SK-N-SH (cell line): ENCODE results near the gene ABCA3. TPM values are rescaled to one million over a fixed set of nuclear protein-coding genes. Genes with fewer than 3 reads are reported as not detected.

Source experiments
- CTCF ChIA-PET: fragments of 300-600, 350-600 bp; formaldehyde crosslinking; extraction: SDS; loops from one replicate; lab custom pipeline; 2021; lab: Yijun Ruan, JAX
- POLR2A ChIA-PET: fragments of 350-600 bp; sonication (Branson Sonifier 250); formaldehyde crosslinking; extraction: SDS; loops from one replicate; lab custom pipeline; 2020; ENCODE audit warnings: antibody characterized with exemption, inconsistent platforms; lab: Yijun Ruan, JAX
- DNase-seq: peaks from one replicate; pipeline ENCODE4 v3.0.0; 2012
- H2AFZ ChIP-seq: fragments of 200-600 bp; sonication (generic); 2 replicates; pipeline ENCODE4 v1.8.1; 2016; ENCODE audit warnings: antibody characterized with exemption, mild to moderate bottlenecking, low read depth
- H3F3A ChIP-seq: fragments of 200-600 bp; sonication (generic); replicated peaks from 2 replicates; pipeline ENCODE3; 2016; ENCODE audit warnings: antibody characterized with exemption, mild to moderate bottlenecking; ENCODE audit not compliant: insufficient read depth
- H3K27ac ChIP-seq, 2 experiments: fragments of 200-500 bp in 1 of 2; fragments of 200-600 bp in 1 of 2; sonication (Bioruptor generic) in 1 of 2; sonication (generic), shearing (Covaris generic) in 1 of 2; 2 replicates each; pipeline versions ENCODE4 v1.5.1 to v1.6.1; 2014 to 2016; ENCODE audit warnings: low read depth in 2 of 2, inconsistent platforms in 1 of 2, low read length in 1 of 2, mild to moderate bottlenecking in 1 of 2, mixed read lengths in 1 of 2
- H3K27me3 ChIP-seq: fragments of 200-600 bp; sonication (generic), shearing (Covaris generic); 2 replicates; pipeline ENCODE4 v1.6.1; 2016; ENCODE audit warnings: mixed run types; ENCODE audit not compliant: insufficient read depth
- H3K36me3 ChIP-seq, 2 experiments: fragments of 200-500 bp in 1 of 2; fragments of 200-600 bp in 1 of 2; sonication (Bioruptor generic) in 1 of 2; sonication (generic) in 1 of 2; replicated peaks in 1 of 2; 2 replicates each; pipeline versions ENCODE3 to v1.5.1; 2014 to 2016; ENCODE audit warnings: low read length in 1 of 2, mild to moderate bottlenecking in 1 of 2; ENCODE audit not compliant: insufficient read depth in 2 of 2, control insufficient read depth in 1 of 2
- H3K4me1 ChIP-seq, 2 experiments: fragments of 200-500 bp in 1 of 2; fragments of 200-600 bp in 1 of 2; sonication (Bioruptor generic) in 1 of 2; sonication (generic), shearing (Covaris generic) in 1 of 2; 2 replicates each; pipeline versions ENCODE4 v1.5.1 to v1.6.1; 2014 to 2016; ENCODE audit warnings: low read depth in 1 of 2, low read length in 1 of 2, mixed run types in 1 of 2; ENCODE audit not compliant: insufficient read depth in 2 of 2, control insufficient read depth in 1 of 2
- H3K4me2 ChIP-seq: fragments of 200-600 bp; sonication (generic), shearing (Covaris generic); 2 replicates; pipeline ENCODE4 v1.6.1; 2017; ENCODE audit warnings: mixed run types
- H3K4me3 ChIP-seq, 2 experiments: fragments of 200-500 bp in 1 of 2; fragments of 200-600 bp in 1 of 2; sonication (Bioruptor generic) in 1 of 2; sonication (generic), shearing (Covaris generic) in 1 of 2; 2 replicates each; pipeline versions ENCODE4 v1.5.1 to v1.8.1; 2014 to 2016; ENCODE audit warnings: low read depth in 2 of 2, inconsistent platforms in 1 of 2, low read length in 1 of 2, mild to moderate bottlenecking in 1 of 2, mixed read lengths in 1 of 2, moderate library complexity in 1 of 2
- H3K79me2 ChIP-seq: fragments of 200-600 bp; sonication (generic); 2 replicates; pipeline ENCODE4 v1.8.1; 2017; ENCODE audit warnings: mild to moderate bottlenecking; ENCODE audit not compliant: insufficient read depth
- H3K9ac ChIP-seq: fragments of 200-600 bp; sonication (generic); 2 replicates; pipeline ENCODE4 v1.6.1; 2017; ENCODE audit warnings: mixed run types
- H3K9me2 ChIP-seq: fragments of 200-600 bp; sonication (generic); 2 replicates; pipeline ENCODE4 v1.6.1; 2017; ENCODE audit warnings: mixed run types
- H3K9me3 ChIP-seq: fragments of 200-600 bp; sonication (generic); 2 replicates; pipeline ENCODE4 v1.6.1; 2017; ENCODE audit warnings: mixed run types, mild to moderate bottlenecking, moderate library complexity
- H4K20me1 ChIP-seq: fragments of 200-600 bp; sonication (generic); 2 replicates; pipeline ENCODE4 v1.6.1; 2017; ENCODE audit warnings: mild to moderate bottlenecking, mixed run types; ENCODE audit not compliant: insufficient read depth
- CHD2 ChIP-seq: fragments of 150-350 bp; IDR thresholded peaks from 2 replicates; pipeline ENCODE4 v1.6.1; 2018; ENCODE audit warnings: low read length; ENCODE audit not compliant: partially characterized antibody
- CTCF ChIP-seq: fragments of 200-600 bp; sonication (generic); IDR thresholded peaks from 2 replicates; pipeline ENCODE4 v1.6.1; 2017; ENCODE audit warnings: antibody characterized with exemption, mild to moderate bottlenecking, moderate library complexity
- ELF1 ChIP-seq: IDR thresholded peaks from 2 replicates; pipeline ENCODE4 v1.4.0; 2012
- EZH2phosphoT487 ChIP-seq: fragments of 200-600 bp; sonication (generic); IDR thresholded peaks from 2 replicates; pipeline ENCODE4 v1.6.1; 2017; ENCODE audit warnings: low read depth, mixed run types, mild to moderate bottlenecking, antibody characterized with exemption, moderate library complexity, borderline replicate concordance
- FOSL2 ChIP-seq: IDR thresholded peaks from 2 replicates; pipeline ENCODE4 v1.4.0; 2012; ENCODE audit warnings: low read depth, mild to moderate bottlenecking, moderate library complexity, borderline replicate concordance
- FOXJ3 ChIP-seq: sonication (generic); formaldehyde crosslinking; IDR thresholded peaks from 2 replicates; pipeline ENCODE4 v1.5.1; 2020; ENCODE audit warnings: mild to moderate bottlenecking, missing genetic modification reagents
- FOXM1 ChIP-seq: IDR thresholded peaks from 2 replicates; pipeline ENCODE4 v1.4.0; 2012; ENCODE audit warnings: low read depth, mild to moderate bottlenecking
- GATA2 ChIP-seq: sonication (generic); formaldehyde crosslinking; IDR thresholded peaks from 2 replicates; pipeline ENCODE4 v1.5.0; 2020; ENCODE audit warnings: mild to moderate bottlenecking, missing genetic modification reagents
- JUND ChIP-seq: IDR thresholded peaks from 2 replicates; pipeline ENCODE4 v1.4.0; 2012
- MXI1 ChIP-seq: IDR thresholded peaks from 2 replicates; pipeline ENCODE4 v1.6.1; 2012; ENCODE audit warnings: mild to moderate bottlenecking, low read depth, low read length, improper control_type of control experiment
- POLR2AphosphoS5 ChIP-seq: IDR thresholded peaks from 2 replicates; pipeline ENCODE4 v1.6.1; 2012; ENCODE audit warnings: low read depth, low read length
- RCOR1 ChIP-seq: fragments of 150-350 bp; IDR thresholded peaks from 2 replicates; pipeline ENCODE4 v1.6.1; 2017; ENCODE audit warnings: antibody characterized with exemption, low read length
- REST ChIP-seq: IDR thresholded peaks from 2 replicates; pipeline ENCODE4 v1.6.1; 2012; ENCODE audit warnings: mild to moderate bottlenecking, low read depth, low read length, moderate library complexity
- SIN3A ChIP-seq: IDR thresholded peaks from 2 replicates; pipeline ENCODE4 v1.6.1; 2012; ENCODE audit warnings: low read depth, mild to moderate bottlenecking, low read length, moderate library complexity, borderline replicate concordance
- SMC3 ChIP-seq: IDR thresholded peaks from 2 replicates; pipeline ENCODE4 v1.6.1; 2012; ENCODE audit warnings: low read depth, low read length, improper control_type of control experiment
- TEAD4 ChIP-seq: IDR thresholded peaks from 2 replicates; pipeline ENCODE4 v1.4.0; 2012; ENCODE audit warnings: mild to moderate bottlenecking, borderline replicate concordance; ENCODE audit not compliant: insufficient read depth
- USF1 ChIP-seq: IDR thresholded peaks from 2 replicates; pipeline ENCODE4 v1.4.0; 2012; ENCODE audit warnings: low read depth, borderline replicate concordance
- ZBTB33 ChIP-seq: IDR thresholded peaks from 2 replicates; pipeline ENCODE4 v1.4.0; 2012; ENCODE audit warnings: low read depth, borderline replicate concordance
- WGBS: methylation state at CpG from one replicate; pipeline ENCODE4 v1.1.6; 2017; ENCODE audit warnings: low lambda C conversion rate; 5-methylcytosine and 5-hydroxymethylcytosine counted together
- polyA plus RNA-seq, 3 experiments: library from polyadenylated mRNA; depleted of rRNA; stranded (reverse); fragments of >200 nt; gene quantifications; 2 replicates each; pipeline ENCODE4 v1.2.3, GENCODE V29; 2012

The ABCA3 gene
- polyA plus RNA-seq, 1 of the 3 experiments (the other 2 are of a cell fraction), result 9.9 TPM

DNA sequence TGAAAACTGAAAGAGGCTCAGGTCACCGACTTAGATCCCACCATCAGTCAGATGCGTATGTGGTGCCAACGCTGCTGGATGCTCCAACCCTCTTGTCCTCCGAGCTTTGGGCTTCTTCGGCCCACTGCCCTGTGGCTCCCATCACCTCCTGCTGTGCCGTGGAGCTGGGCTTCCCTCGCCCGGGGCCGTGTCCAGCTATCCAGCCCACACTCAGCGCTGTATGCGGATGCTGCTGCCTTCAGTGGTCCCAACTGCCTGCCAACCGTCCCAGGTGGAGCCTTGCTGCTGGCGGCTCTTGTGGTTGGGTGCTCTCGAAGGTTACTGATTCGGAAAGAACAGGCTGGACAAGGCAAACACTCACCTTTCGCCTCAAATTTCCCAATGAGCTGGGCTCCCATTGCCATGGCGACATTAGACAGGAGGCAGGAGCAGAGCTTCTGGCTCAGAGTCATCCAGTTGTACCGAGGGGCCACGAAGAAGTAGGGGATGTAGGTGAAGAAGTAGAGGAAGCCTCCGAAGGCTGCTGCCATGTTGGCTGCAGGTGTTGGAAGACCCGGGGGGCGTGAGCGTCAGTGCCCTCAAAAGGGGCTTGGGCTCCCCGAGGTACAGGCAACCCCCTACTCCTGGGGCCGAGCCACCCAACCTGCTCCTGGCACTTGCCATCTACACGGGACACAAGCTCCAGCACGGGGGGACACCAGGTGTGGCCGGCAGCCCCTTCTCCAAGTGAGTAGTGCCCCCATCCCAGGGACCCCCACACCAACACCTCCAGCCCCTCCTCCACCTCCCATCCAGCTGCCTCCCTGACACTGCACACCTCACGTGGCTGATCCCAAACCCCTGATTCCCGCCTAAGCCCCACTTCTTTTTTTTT lies 32.2 kb downstream of the ABCA3 start (continued):
- TF ChIP-seq CTCF (no peak), CHD2 (no peak)

DNA sequence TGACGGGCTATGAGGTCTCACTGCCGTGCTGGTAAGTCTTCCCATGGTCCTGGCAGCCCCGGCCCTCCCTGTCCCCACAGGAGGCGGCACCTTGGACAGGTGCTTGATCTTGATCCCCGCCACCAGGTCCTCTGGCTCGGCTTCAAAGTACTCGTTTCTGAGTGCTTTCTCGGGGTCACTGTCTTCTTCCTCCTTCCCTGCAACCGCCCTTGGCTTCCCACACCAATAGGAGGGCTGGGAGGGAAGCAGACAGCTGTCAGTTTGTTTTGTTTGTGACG lies 40.7 kb downstream of the ABCA3 start:
- H3K4me1 ChIP-seq, result no peaks in the 10 kb centered on the region; a peak in 1 of 4 replicates
- peaks cover 0 to 3% of the 10 kb centered on the region in 2 experiments for H3K36me3 ChIP-seq
- H3K4me3 ChIP-seq, result no peak overlapping the region
- no peak overlapping the region for H3K4me2 ChIP-seq
- no peaks in the 10 kb centered on the region for H3K79me2 ChIP-seq
- H3K27ac ChIP-seq, result no peak overlapping the region
- H4K20me1 ChIP-seq, result no peaks in the 10 kb centered on the region
- TF ChIP-seq REST (no peak), SMC3 (no peak), CHD2 (no peak), USF1 (no peak), EZH2phosphoT487 (no peak), FOXM1 (no peak), FOSL2 (no peak), MXI1 (no peak), ZBTB33 (no peak), TEAD4 (no peak), ELF1 (no peak), SIN3A (no peak), JUND (no peak), FOXJ3 (no peak), RCOR1 (no peak), POLR2AphosphoS5 (no peak), GATA2 (CRISPR knock-in tag) (no peak)
- TF ChIP-seq, all 33 proteins: peak for 0
- no peaks in the 10 kb centered on the region for H3K27me3 ChIP-seq
- CTCF ChIA-PET, result no interaction called here
- H3K9me3 ChIP-seq, result no peaks in the 10 kb centered on the region
- no peaks in the 10 kb centered on the region for H3F3A ChIP-seq
- 79% methylated on average over 3 of the region's 10 CpGs for WGBS
- no peaks in the 10 kb centered on the region for H3K9me2 ChIP-seq
- POLR2A ChIA-PET, result no interaction called here
- H2AFZ ChIP-seq, result no peak overlapping the region
- no peak for DNase-seq
- no peak overlapping the region for H3K9ac ChIP-seq
